Globus pallidus (tissue), 1 donor: ENCODE measurements around the gene DENND1A.

Experiments used
- DNase-seq: peaks from one replicate; pipeline ENCODE4 v3.0.0-alpha.2; 2015; ENCODE audit warnings: low spot score

DENND1A gene

DNA sequence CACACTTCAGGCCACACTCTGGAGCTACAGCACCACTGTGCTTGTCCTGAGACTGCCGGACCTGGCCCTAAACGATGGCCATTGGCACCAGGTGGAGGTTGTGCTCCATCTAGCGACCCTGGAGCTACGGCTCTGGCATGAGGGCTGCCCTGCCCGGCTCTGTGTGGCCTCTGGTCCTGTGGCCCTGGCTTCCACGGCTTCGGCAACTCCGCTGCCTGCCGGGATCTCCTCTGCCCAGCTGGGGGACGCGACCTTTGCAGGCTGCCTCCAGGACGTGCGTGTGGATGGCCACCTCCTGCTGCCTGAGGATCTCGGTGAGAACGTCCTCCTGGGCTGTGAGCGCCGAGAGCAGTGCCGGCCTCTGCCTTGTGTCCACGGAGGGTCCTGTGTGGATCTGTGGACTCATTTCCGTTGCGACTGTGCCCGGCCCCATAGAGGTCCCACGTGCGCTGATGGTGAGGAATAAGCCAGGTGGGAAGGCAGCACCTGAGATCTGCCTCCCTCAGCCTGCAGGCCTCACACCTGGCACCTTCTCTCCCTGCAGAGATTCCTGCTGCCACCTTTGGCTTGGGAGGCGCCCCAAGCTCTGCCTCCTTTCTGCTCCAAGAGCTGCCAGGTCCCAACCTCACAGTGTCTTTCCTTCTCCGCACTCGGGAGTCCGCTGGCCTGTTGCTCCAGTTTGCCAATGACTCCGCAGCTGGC, 559.2 kb downstream of the DENND1A start:
- DNase-seq, result no peak

DNA sequence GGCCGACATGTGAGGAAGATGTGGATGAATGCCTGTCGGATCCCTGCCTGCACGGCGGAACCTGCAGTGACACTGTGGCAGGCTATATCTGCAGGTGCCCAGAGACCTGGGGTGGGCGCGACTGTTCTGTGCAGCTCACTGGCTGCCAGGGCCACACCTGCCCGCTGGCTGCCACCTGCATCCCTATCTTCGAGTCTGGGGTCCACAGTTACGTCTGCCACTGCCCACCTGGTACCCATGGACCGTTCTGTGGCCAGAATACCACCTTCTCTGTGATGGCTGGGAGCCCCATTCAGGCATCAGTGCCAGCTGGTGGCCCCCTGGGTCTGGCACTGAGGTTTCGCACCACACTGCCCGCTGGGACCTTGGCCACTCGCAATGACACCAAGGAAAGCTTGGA, 559.8 kb downstream of the DENND1A start:
- no peak for DNase-seq

DNA sequence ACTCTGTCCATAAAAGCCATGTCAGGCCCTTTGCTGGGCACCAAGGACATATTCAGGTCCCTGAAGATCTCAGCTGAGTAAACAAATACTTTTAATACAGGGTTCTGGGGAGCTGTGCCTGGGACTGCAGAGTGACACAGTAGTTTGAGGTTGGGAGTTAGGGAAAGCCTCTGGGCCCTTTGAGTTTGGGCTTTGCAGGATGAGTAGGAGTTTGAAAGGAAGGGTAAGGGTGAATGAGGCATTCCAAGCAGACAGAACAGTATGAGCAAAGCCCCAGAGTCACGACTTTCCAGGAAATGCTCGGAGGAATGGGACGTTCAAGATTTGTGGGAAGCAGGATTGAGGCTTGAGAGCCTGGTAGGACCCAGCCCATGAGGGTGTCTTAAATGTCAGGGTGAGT, 560.6 kb downstream of the DENND1A start:
- no peak for DNase-seq

DNA sequence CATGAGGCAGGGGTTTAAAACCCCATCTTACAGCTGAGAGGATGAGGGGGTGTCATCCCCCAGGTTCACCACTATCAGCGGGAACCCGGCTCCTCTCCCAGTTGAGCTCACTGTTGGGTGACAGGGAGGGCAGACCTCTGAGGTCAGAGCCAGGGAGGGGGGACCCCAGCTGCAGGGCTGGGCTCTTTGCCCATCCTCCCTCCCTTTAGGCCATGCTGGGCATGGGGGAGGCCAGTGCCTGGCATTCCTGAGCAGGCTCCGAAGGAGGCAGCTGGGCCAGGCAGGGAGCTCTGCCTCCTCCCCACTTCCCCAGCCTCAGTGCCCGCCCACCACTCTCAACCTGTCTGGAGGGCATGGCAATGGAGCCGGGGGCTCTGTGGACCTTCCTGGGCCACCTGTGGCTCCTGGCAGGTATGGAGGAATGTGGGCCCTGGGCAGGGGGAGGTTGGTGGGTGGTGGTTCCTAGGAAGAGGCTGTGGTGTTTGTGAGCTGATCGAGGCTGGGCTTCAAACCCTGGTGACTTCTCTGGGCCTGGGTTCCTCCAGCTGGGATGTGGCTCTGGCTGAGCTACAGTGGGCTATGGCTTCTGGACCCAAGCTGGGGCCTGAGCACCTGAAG, 561.3 kb downstream of the DENND1A start:
- DNase-seq, result peak; percentile 93

DNA sequence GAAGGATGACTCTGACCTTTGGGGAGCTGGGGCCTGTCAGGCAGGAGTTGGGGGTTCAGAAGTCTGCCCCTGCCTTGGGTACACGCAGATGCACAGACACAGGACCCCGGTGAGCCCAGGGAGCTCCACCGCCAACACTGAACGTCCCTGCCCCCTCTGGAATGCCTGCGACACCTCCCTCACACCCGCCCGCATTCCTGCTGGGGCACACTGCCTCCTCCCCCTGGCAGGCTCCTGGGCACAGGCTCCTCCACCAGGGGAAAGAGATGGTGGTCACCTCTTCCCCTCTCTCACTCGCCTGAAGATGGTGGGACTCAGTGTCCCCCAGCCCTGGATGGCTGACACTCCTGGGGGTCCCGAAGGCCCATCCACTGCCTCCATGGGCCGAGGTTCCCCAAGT, 561.9 kb downstream of the DENND1A start:
- no peak for DNase-seq

DNA sequence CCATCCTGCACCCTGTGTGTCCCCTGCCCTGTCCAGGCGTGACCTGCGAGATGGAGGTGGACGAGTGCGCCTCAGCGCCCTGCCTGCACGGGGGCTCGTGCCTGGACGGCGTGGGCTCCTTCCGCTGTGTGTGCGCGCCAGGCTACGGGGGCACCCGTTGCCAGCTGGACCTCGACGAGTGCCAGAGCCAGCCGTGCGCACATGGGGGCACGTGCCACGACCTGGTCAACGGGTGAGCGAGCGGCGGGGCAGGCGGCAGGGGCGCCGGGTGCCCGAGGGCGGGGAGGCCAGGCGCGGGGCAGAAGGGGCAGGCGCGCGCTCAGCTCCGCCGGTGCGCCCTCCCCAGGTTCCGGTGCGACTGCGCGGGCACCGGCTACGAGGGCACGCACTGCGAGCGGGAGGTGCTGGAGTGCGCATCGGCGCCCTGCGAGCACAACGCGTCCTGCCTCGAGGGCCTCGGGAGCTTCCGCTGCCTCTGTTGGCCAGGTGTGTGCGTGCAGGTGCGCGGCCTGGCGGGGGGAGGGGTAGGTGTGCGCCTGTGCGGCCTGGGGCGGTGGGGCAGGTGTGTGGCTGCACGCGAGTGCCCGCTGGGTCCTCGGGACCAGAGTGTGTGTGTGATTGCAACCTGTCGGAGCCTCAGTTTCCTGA, 563.9 kb downstream of the DENND1A start:
- DNase-seq, result no peak

DNA sequence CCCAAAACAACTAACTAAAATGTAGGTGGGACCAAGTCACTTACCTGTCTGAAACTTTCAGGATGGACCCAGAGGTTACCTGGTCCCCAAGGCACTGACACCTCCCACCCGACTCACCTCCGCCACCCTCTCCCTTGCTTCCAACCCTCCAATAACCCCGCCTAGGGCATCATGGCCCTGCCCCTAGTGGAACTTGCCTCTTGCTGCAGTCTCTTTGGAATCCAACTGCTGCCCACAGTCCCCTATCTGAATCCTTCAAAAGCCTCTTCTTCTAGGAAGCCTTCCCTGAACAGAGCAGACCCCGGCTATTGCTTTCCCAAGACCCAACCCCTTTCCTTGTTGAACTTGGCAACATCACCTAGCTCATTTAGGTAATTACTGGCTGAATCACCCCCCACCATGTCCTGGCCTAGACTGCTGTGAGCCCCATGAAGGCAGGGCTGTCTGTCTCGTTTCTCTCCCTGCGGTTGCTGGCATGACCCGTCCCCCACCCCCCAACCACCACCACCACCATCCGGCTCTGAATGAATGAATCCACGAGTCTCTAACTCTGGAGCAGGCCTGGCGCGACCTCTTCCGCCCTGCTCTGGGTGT, 564.5 kb downstream of the DENND1A start:
- no peak for DNase-seq

DNA sequence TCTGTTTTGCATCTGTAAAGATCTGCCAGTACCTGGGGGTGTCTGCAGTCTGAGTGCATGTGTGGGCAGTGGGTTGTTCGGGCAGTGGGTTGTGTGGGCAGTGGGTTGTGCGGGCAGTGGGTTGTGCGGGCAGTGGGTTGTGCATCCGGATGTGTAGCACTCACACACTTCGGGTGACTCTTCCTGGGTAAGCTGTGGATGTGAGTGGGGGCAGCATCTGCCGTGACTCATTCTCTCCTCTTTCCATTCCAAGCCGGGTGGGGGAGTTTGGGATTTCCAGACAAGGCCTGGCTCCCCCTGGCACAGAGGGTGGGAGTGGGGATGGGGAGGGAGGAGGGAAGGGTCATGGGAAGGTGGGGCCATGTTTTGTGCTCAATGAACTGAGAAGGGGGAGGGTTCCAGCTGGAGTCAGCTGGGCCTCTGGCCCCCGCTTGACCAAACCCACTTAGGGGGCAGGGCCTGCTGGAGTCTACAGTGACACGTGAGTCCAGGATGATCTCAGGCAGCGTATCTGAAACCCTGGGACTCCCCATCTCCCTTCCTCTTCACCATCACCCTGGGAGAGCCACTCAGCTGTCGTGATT, 565.6 kb downstream of the DENND1A start:
- DNase-seq, result peak; percentile 96

DNA sequence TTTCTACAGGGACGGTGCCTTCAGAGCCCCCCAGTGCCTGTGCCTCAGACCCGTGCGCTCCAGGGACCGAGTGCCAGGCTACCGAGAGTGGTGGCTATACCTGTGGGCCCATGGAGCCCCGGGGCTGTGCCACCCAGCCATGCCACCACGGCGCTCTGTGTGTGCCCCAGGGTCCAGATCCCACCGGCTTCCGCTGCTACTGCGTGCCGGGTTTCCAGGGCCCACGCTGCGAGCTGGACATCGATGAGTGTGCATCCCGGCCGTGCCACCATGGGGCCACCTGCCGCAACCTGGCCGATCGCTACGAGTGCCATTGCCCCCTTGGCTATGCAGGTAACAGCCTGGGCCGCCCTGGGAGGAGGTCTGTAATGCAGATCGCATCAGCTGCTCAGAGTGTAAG, 567.1 kb downstream of the DENND1A start:
- no peak for DNase-seq

DNA sequence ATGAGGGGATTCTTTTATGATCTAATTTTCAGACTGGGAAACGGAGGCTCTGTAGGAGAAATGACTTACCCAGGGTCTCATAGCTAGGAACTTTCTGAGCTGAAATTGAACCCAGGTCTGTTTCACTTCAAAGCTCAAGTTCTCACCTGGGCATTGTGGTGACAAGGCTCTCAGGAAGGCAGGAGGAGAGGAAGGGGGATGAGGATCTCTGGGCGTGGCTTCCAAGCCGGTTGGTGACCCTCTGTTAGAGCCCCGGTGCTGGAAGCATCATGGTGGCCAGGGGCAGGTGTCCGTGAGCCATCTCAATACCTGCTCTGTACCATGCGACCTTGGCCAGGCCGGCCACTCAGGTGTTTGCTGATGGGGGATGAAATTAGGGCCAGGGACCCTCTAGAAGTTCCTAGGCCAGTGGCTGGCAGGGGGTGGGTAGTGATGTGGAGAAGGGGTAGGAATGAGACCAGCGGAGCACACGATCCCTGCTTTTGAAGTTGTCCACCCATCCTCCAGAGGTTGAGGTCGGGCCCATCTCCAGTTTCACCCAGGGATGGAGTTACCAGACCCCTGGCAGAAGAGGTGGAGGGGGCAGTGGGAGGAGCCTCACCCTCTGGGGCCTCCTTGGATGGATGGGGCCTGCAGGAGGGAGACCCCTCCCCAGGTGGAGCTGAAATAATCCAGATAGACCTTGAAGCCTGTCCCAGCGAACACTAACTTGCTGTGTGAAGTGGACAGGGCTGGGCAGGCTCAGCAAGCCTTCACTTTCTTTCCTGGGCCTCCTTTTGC, 568.0 kb downstream of the DENND1A start:
- no peak for DNase-seq

DNA sequence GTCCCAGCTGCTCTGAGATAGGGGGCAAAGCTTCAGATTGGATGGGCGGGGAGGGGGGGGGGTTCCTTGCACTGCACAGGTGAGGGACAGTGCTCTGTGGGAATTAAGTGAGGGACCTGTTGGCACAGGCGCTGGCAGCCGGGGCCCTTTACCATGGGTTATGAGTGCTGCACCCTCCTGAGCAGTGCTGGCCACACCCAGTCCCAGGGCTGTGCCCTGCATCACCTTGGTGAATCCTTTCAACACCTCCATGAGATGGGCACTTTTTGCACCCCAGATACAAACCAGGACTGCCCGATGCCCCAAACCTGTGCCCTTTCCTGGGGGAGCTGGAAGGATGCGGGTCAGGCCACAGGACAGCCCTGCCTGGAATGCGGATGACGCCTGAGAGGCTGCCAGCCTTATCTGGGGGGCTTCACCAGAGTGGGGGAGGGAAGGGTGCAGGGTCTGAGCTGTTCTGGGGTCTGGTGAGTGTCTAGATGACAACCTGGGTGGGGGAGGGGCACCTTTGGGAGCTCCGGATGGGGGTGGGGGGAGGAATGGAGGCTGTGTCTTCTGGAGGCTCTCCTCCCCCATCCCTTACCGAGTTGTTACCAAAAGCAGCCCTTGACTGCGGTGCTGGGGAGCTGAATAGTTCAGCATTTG, 568.7 kb downstream of the DENND1A start:
- no peak for DNase-seq

DNA sequence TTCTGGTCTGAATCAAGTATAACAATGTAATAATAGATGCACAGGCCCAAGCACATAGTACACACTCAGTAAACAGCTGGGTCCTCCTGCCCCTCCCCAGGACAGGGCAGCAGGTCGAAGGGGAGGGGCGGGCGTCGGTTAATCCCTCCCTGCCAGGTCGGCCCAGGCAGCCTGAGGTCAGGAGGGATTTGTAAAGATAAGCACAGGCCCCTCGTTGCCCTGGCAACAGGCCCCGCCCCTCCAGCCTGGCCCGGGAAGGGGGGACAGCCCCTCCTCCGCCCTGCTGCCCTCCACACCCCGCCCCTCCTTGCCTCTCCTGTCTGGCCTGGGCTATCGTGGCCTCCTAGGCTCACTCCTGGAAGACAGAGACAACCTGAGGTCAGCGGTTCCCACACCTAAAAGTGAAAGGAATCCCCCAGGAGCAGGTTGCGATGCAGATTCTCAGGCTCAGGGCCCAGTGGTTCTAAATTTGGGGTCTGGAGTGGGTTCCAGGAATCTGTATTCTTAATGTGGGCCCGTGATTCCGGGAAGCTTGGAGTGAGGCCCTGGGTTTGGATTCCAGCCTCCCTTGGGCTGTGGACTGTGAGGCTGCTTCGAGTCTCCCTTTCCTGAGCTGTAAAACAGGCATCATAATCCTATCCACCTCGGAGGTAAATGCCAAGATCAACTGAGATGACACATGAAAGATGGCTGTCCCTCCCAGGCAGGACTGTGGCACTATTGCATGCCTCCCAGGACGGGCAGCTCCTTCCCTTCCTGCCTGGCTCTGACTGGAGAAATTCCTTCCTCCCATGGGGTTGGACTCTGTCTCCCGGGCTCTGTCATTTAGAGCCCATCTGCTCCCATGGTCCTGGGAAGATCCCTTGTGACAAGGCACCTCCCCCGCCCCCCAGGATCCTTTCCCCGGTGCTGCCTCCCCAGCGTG, 569.5 kb downstream of the DENND1A start:
- peak; percentile 55 for DNase-seq

DNA sequence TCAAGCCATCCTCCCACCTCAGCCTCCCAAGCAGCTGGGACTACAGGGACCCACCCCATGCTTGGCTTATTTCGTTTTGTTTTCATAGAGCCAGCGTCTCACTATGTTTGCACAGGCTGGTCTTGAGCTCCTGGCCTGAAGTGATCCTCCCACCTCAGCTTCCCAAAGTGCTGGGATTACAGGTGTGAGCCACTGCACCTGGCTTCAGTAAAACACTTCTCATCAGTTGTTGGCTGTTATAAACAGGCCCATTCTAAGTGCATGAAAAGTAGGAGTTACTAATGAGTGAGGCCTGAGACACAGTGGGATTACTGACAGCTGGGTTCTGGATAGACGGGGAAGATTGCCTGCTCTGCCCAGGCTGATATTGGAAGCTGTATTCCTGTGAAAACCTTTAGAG, 570.4 kb downstream of the DENND1A start:
- no peak for DNase-seq

DNA sequence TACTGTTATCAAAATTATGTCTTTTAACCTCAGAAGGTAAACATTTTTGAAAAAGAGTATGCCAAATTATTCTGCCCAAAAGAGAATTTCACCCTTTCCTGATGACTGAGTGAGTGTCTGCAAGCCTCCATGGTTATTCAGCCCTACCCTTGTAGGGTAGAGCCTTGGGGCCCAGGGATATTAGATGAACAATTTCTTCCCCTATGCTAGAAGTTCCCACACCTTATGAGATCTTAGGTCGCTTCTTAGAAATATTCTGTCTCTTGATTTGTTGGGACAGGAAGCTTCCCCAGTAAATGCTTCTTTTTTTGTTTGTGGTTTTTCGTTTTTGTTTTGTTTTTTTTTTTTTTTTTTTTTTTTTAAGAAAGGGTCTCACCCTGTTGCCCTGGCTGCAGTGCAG, 570.8 kb downstream of the DENND1A start:
- no peak for DNase-seq

DNA sequence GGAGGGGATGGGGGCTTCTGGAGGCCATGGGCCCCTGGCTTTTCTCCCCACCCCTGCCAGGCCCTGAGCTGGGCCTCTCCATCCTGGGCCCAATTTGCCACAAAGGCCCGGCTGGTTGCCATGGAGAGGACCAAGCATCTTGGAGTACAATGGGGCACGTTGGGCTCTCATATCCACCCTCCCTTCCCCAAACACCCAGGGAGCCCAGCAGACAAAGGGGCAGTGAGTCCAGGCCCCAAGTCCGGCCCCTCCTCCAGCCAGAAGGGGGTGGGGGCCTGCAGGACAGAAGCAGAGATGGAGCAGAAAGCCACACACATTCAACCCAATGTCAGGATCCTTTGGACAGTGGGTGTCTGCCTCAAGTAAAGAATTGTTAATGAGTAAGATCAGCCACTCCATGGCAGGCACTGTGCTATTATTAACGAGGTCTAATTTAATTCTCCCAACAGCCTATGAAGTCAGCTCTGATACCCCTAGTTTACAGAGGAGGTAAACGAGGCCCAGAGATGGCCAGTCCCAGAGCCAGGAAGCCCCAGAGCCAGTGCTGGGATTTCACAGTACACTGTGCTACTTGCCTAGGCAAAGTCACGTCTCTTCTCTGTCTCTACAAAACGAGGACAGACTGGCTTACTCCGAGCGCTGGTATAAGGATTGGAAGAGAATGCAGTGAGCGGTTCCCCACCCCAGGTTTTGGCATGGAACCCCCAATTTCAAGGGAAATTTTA, 571.6 kb downstream of the DENND1A start:
- DNase-seq, result peak; percentile 96

DNA sequence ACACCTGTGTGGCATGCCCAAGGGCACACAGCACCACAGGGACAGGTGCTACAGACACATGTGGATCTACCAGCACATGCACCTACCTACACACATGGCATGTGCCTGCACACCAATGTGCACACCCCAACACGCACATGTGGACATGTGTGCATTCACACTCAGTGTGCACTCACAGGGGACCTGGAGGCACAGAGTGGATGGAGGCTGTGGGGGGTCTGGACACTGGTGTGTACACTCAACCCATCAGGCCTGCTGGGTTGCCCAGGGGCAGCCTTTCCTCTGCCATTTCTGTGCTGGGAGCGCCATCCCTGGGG, 572.2 kb downstream of the DENND1A start:
- no peak for DNase-seq

DNA sequence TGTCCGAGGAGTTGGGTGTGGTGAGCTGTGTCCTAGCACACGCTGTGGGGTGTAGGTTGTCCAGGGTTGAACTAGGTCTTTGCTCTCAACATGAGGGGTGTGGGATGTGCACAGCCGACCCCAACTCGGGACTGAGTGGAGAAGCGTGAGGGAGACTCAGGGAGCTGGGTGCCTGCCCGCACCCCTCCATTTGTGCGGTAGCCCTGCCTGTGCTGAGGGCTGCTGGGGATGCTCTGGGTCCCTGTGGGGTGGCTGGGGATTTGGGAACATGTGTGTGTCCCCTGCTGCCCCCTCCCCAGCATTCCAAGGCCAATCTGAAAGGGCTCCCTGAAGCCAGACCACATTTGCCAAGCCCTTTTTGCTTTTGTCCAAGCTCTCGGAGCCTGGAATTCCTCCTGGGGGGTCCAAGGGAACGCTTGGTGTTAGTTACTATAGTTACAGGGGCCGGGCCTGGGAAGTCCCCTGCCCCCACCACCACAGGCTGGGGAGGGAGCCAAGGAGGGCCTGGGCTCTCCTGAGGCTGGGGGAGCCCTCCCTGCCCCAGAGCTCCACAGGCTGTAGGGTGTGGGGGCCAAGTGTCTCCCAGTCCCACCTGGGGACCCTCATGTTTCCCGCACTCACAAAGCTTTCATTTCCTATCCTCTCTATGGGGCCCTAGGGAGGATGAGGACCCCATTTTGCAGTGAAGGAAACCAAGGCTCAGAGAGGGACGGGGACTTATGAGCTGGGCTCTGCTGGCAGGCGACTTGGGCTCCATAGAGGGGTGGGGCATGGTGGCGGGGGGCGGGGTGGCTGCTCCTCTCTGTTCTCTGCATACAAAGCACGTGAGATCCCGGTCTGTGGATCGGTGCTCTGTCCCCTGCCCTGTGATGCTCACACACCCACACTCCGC, 572.8 kb downstream of the DENND1A start:
- peak; percentile 52 for DNase-seq

DNA sequence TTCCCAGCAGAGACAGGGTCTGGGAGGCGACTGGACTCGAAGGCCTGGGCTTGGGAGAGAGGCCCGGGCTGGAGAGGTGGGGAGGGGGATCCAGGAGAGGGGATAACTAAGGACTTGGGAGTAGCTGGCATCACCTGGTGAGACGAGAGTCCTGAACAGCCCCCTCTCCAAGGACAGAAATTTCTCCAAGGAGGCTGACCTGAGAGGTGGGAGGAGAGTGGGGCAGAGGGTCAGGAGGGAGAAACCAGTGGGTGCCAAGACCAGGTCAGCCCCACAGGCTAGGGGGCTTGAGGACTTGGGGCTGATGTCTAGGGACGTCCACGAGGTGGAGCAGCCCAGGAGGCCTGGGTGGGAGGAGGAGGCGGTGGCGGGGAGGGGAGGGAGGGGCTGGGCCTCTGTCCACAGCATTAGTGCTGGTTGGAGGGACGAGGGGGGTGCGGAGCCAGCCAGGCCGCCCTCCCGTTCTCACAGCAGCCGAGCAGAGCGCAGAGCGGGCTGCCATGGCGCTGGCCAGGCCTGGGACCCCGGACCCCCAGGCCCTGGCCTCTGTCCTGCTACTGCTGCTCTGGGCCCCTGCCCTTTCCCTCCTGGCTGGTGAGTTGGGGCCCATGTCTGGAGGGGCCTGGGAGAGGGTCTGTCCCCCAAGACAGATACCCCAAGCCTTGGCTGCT, 574.0 kb downstream of the DENND1A start, which contains the start of gene CRB2:
CRB2 (plus strand) TSS at position 437 of the 671 bp plus-strand sequence; CDS start at position 501, 64 bp downstream.
- DNase-seq, result peak; percentile 77
